ENCODE results near the gene OBP2B.

OBP2B gene

GRCh38 chr9:133158695-133159094, 50.4 kb downstream of the OBP2B start:
- no peak for TF ChIP-seq CTCF (IDR thresholded peaks at IDR 0.05; ENCODE audit: extremely low read depth, missing control alignments)
- no peak for DNase-seq (ENCODE audit: low spot score)

All from GM20000 (cell line).